Mesenchymal stem cell (in vitro differentiated cells and primary cell): ENCODE results near the gene PSMD13.
"Not testable (repeated sequence)": the region's sequence is repeated elsewhere in the genome, so short reads cannot be mapped to it uniquely, and the experiment has no call there.

Experiments
- DNase-seq: peaks from one replicate; pipeline ENCODE4 v3.0.0-alpha.2; 2013
- H2AFZ ChIP-seq: one replicate; pipeline ENCODE4 v1.6.1; 2013; ENCODE audit warnings: low read depth, mild to moderate bottlenecking, control low read depth, inconsistent platforms, low read length, moderate library complexity
- H2AK5ac ChIP-seq: 2 replicates; pipeline ENCODE4 v1.6.1; 2013; ENCODE audit warnings: low read length, moderate library complexity, mild to moderate bottlenecking, inconsistent platforms; ENCODE audit not compliant: severe bottlenecking
- H2BK120ac ChIP-seq: one replicate; pipeline ENCODE4 v1.6.1; 2013; ENCODE audit warnings: low read depth, mild to moderate bottlenecking, inconsistent platforms, low read length, moderate library complexity
- H2BK12ac ChIP-seq, 2 experiments: one replicate each; pipeline ENCODE4 v1.6.1; 2013; ENCODE audit warnings: inconsistent platforms in 2 of 2, low read length in 2 of 2, mild to moderate bottlenecking in 2 of 2, moderate library complexity in 2 of 2, control low read depth in 1 of 2
- H2BK15ac ChIP-seq: one replicate; pipeline ENCODE4 v1.6.1; 2013; ENCODE audit warnings: mild to moderate bottlenecking, low read depth, inconsistent platforms; ENCODE audit not compliant: poor library complexity, severe bottlenecking
- H2BK5ac ChIP-seq: 2 replicates; pipeline ENCODE4 v1.6.1; 2013; ENCODE audit warnings: low read depth, mild to moderate bottlenecking, low read length, control low read depth, inconsistent platforms; ENCODE audit not compliant: poor library complexity, severe bottlenecking
- H3K14ac ChIP-seq, 2 experiments: one replicate each; pipeline ENCODE4 v1.6.1; 2013; ENCODE audit warnings: inconsistent platforms in 2 of 2, low read length in 2 of 2, control low read depth in 1 of 2, mild to moderate bottlenecking in 1 of 2, moderate library complexity in 1 of 2
- H3K18ac ChIP-seq, 2 experiments: one replicate each; pipeline ENCODE4 v1.6.1; 2013; ENCODE audit warnings: inconsistent platforms in 2 of 2, low read length in 2 of 2, control low read depth in 1 of 2, low read depth in 1 of 2, mild to moderate bottlenecking in 1 of 2
- H3K23ac ChIP-seq, 2 experiments: one replicate each; pipeline ENCODE4 v1.6.1; 2013; ENCODE audit warnings: inconsistent platforms in 2 of 2, low read length in 2 of 2, mild to moderate bottlenecking in 2 of 2, moderate library complexity in 2 of 2, control low read depth in 1 of 2
- H3K27ac ChIP-seq: 2 replicates; pipeline ENCODE4 v1.5.1; 2013; ENCODE audit warnings: mild to moderate bottlenecking, moderate library complexity, low read length, control low read depth, inconsistent platforms; ENCODE audit not compliant: poor library complexity, severe bottlenecking
- H3K27me3 ChIP-seq, 2 experiments: 2 replicates each; pipeline versions ENCODE4 v1.6.1 to v1.7.0; 2013; ENCODE audit warnings: low read length in 2 of 2, mild to moderate bottlenecking in 2 of 2, moderate library complexity in 2 of 2, control low read depth in 1 of 2, inconsistent platforms in 1 of 2; ENCODE audit not compliant: control insufficient read depth in 1 of 2, insufficient read depth in 1 of 2
- H3K36me3 ChIP-seq, 2 experiments: 2 replicates each; pipeline versions ENCODE4 v1.6.1 to v1.7.0; 2013; ENCODE audit warnings: low read length in 2 of 2, control low read depth in 1 of 2, inconsistent platforms in 1 of 2, low read depth in 1 of 2, mild to moderate bottlenecking in 1 of 2; ENCODE audit not compliant: insufficient read depth in 2 of 2, control insufficient read depth in 1 of 2
- H3K4ac ChIP-seq, 2 experiments: one replicate each; pipeline ENCODE4 v1.6.1; 2013; ENCODE audit warnings: inconsistent platforms in 2 of 2, low read length in 2 of 2, mild to moderate bottlenecking in 2 of 2, moderate library complexity in 2 of 2, control low read depth in 1 of 2, low read depth in 1 of 2
- H3K4me1 ChIP-seq: 2 replicates; pipeline ENCODE4 v1.6.1; 2013; ENCODE audit warnings: low read depth, low read length, control low read depth; ENCODE audit not compliant: control insufficient read depth, insufficient read depth
- H3K4me2 ChIP-seq: 2 replicates; pipeline ENCODE4 v1.6.1; 2013; ENCODE audit warnings: low read length, mild to moderate bottlenecking, inconsistent platforms; ENCODE audit not compliant: poor library complexity, severe bottlenecking
- H3K4me3 ChIP-seq, 2 experiments: 2 replicates each; pipeline versions ENCODE4 v1.5.1 to v1.7.0; 2013; ENCODE audit warnings: low read length in 2 of 2, mild to moderate bottlenecking in 2 of 2, control low read depth in 1 of 2, low read depth in 1 of 2; ENCODE audit not compliant: insufficient read depth in 1 of 2
- H3K79me1 ChIP-seq: replicated peaks from 2 replicates; pipeline ENCODE4 v1.6.1; 2013; ENCODE audit warnings: mild to moderate bottlenecking, control low read depth, low read length, inconsistent platforms; ENCODE audit not compliant: poor library complexity, severe bottlenecking
- H3K9ac ChIP-seq: 2 replicates; pipeline ENCODE4 v1.7.0; 2013; ENCODE audit warnings: mild to moderate bottlenecking, low read length, moderate library complexity
- H3K9me3 ChIP-seq: 2 replicates; pipeline ENCODE4 v1.7.0; 2013; ENCODE audit warnings: mild to moderate bottlenecking, low read length; ENCODE audit not compliant: control insufficient read depth
- H4K8ac ChIP-seq: one replicate; pipeline ENCODE4 v1.6.1; 2013; ENCODE audit warnings: inconsistent platforms, mild to moderate bottlenecking, low read length, moderate library complexity
- H4K91ac ChIP-seq: one replicate; pipeline ENCODE4 v1.6.1; 2013; ENCODE audit warnings: mild to moderate bottlenecking, low read length, inconsistent platforms
- WGBS: methylation state at CpG from one replicate; pipeline ENCODE4 v1.1.7; 2013; ENCODE audit warnings: mixed read lengths; 5-methylcytosine and 5-hydroxymethylcytosine counted together

PSMD13 gene

GRCh38 chr11:286977-287820, 50.4 kb downstream of the PSMD13 start:
- H3K23ac ChIP-seq, H3K27ac ChIP-seq, DNase-seq, H4K8ac ChIP-seq, H2AK5ac ChIP-seq, H2BK12ac ChIP-seq, H4K91ac ChIP-seq, H3K9ac ChIP-seq, H3K79me1 ChIP-seq, H2AFZ ChIP-seq, H2BK120ac ChIP-seq, H2BK15ac ChIP-seq, H3K4me3 ChIP-seq, H3K14ac ChIP-seq, H3K4me2 ChIP-seq, H3K9me3 ChIP-seq, H3K18ac ChIP-seq, H3K4ac ChIP-seq, H2BK5ac ChIP-seq: not testable (repeated sequence)
- 93% methylated on average over 25 of the region's 27 CpGs for WGBS
- Histone ChIP-seq H3K4me1 (peaks cover 31% of the 10 kb centered on the region), H3K36me3 (peaks cover 0 to 20% of the 10 kb centered on the region in 2 experiments), H3K27me3 (peaks cover 11 to 55% of the 10 kb centered on the region in 2 experiments)

- Histone ChIP-seq H3K27ac (no peak overlapping the region), H3K4ac (no peak overlapping the region), H2BK5ac (no peak overlapping the region), H2BK120ac (no peak overlapping the region), H3K9ac (peak overlapping the region; percentile 53), H3K14ac (peak overlapping the region in 1 of 2 experiments; percentile 41), H2BK12ac (peak overlapping the region in 1 of 2 experiments; percentile 15), H3K27me3 (peaks cover 11 to 47% of the 10 kb centered on the region in 2 experiments), H3K9me3 (no peaks in the 10 kb centered on the region), H3K79me1 (peaks cover 9% of the 10 kb centered on the region), H2AK5ac (no peak overlapping the region), H3K36me3 (peaks cover 0 to 28% of the 10 kb centered on the region in 2 experiments), H3K4me2 (peak overlapping the region; percentile 84), H3K4me3 (peak overlapping the region; percentile 66 to 75), H2BK15ac (peak overlapping the region; percentile 33), H3K4me1 (peaks cover 33% of the 10 kb centered on the region), H2AFZ (no peak overlapping the region), H3K23ac (peak overlapping the region in 1 of 2 experiments; percentile 67), H4K91ac (no peak overlapping the region), H4K8ac (no peak overlapping the region), H3K18ac (peak overlapping the region in 1 of 2 experiments; percentile 18)
- DNase-seq = no peak
- WGBS = 41% methylated on average over 41 of the region's 41 CpGs
These were observed 51.2 kb downstream of the PSMD13 start for GRCh38 chr11:287821-288477.

DNA sequence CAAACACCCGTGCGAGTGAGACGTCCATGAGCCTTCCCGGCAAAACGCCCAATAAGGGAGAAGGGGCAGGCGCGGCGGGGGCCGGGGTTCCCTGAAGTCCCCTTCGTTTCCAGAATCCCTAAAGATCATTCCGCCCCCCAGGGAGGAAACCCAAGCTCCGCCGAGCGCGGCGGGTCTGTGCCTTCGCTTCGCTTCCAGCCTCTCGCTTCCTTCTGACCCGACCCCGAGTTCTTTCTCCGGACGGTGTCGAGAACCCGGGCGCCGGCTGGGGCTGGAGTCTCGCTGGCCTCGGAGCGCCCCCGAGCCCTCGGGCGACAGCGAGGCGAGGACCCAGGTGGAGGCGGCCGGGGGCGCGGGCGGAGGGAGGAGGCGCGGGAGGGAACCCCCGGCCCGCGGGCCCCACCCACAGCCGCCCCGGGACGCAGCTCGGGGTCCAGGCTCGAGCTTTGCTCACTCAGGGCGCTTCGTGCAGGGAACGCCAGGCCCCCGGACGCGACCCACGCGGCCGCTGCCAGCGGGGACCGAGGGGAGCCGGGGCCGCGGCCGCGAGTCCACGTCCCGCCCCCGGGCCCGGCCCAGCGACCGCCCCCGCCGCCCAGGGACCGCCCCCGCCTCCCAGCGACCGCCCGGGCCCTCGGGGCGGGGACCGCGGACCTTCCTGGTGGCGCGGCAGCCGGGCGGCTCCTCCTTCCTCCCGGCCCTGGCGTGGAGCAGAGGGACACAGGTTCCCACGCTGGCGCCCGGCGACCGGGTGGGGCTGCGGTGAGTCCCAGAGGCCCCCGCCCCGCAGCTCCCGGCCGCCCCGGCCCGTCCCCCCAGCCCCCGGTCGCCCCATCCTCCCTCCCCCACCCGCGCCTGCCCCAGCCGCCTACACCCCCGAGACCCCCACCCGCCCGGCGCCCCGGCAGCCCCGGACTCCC, 52.0 kb downstream of the PSMD13 start, which contains the start of gene PGGHG:
TSS of gene PGGHG (plus strand) at position 649 of the 920 bp plus-strand sequence. CDS start 691 bp downstream, outside the sequence.
- Histone ChIP-seq H3K9ac (peak within 1 kb of the TSS; percentile 53), H3K18ac (peak within 1 kb of the TSS; percentile 55 to 69), H3K4ac (peak within 1 kb of the TSS; percentile 2 to 59), H2AK5ac (peak within 1 kb of the TSS; percentile 19), H3K4me2 (peak within 1 kb of the TSS; percentile 84), H4K8ac (peak within 1 kb of the TSS; percentile 29), H3K79me1 (peaks cover 9% of the 10 kb centered on the region), H3K4me1 (peaks cover 37% of the 10 kb centered on the region), H3K4me3 (peak within 1 kb of the TSS; percentile 66 to 75), H3K14ac (peak within 1 kb of the TSS in 1 of 2 experiments; percentile 93), H3K36me3 (peaks cover 0 to 35% of the 10 kb centered on the region in 2 experiments), H2BK120ac (peak within 1 kb of the TSS; percentile 69), H4K91ac (peak within 1 kb of the TSS; percentile 92), H3K23ac (peak within 1 kb of the TSS in 1 of 2 experiments; percentile 67), H3K27me3 (peaks cover 11 to 42% of the 10 kb centered on the region in 2 experiments), H3K27ac (no peak within 1 kb of the TSS), H3K9me3 (no peaks in the 10 kb centered on the region), H2BK15ac (peak within 1 kb of the TSS; percentile 85), H2BK12ac (peak within 1 kb of the TSS in 1 of 2 experiments; percentile 78), H2AFZ (no peak within 1 kb of the TSS), H2BK5ac (no peak within 1 kb of the TSS)
- peak; percentile 56 for DNase-seq
- WGBS = under 1% methylated on average over 29 of the region's 112 CpGs
